Neural progenitor cell (in vitro differentiated cells): ENCODE measurements around the gene KLHL17. TPM values are rescaled to one million over a fixed set of nuclear protein-coding genes. Genes with fewer than 3 reads are reported as not detected.
A peak's percentile ranks its signal among the peaks of the same experiment; 100 is the strongest.

Experiments used
- DNase-seq: peaks from one replicate; pipeline ENCODE4 v3.0.0-alpha.2; 2016; ENCODE audit warnings: low spot score
- H2AFZ ChIP-seq: fragments of 200-600 bp; sonication (generic); replicated peaks from 2 replicates; pipeline ENCODE4 v1.6.1; 2016; ENCODE audit warnings: antibody characterized with exemption
- H3F3A ChIP-seq: fragments of 200-600 bp; sonication (generic); 2 replicates; pipeline ENCODE4 v1.6.1; 2016; ENCODE audit warnings: antibody characterized with exemption, low read depth
- H3K27ac ChIP-seq: fragments of 200-600 bp; sonication (generic); 2 replicates; pipeline ENCODE4 v1.5.1; 2016; ENCODE audit warnings: mild to moderate bottlenecking
- H3K27me3 ChIP-seq: fragments of 200-600 bp; sonication (generic); 2 replicates; pipeline ENCODE4 v1.6.1; 2016; ENCODE audit warnings: mild to moderate bottlenecking, moderate library complexity
- H3K36me3 ChIP-seq: fragments of 200-600 bp; sonication (generic); 2 replicates; pipeline ENCODE4 v1.5.1; 2016
- H3K4me1 ChIP-seq: fragments of 200-600 bp; sonication (generic); 2 replicates; pipeline ENCODE4 v1.6.1; 2016; ENCODE audit warnings: mixed run types
- H3K4me2 ChIP-seq: fragments of 200-600 bp; sonication (generic); 2 replicates; pipeline ENCODE4 v1.6.1; 2016
- H3K4me3 ChIP-seq: fragments of 200-600 bp; sonication (generic); 2 replicates; pipeline ENCODE4 v1.5.1; 2016
- H3K79me2 ChIP-seq: fragments of 200-600 bp; sonication (generic); 2 replicates; pipeline ENCODE4 v1.6.1; 2016; ENCODE audit warnings: low read depth
- H3K9ac ChIP-seq: fragments of 200-600 bp; sonication (generic); 2 replicates; pipeline ENCODE4 v1.6.1; 2016
- H3K9me3 ChIP-seq: fragments of 200-600 bp; sonication (generic); 2 replicates; pipeline ENCODE4 v1.5.1; 2016; ENCODE audit warnings: low read depth
- H4K20me1 ChIP-seq: fragments of 200-600 bp; sonication (generic); 2 replicates; pipeline ENCODE4 v1.6.1; 2016; ENCODE audit warnings: low read depth
- H3K27ac Mint-ChIP-seq: 3 replicates; pipeline ENCODE4 v1.8.0; 2021; ENCODE audit warnings: mixed read lengths
- H3K27me3 Mint-ChIP-seq: 2 replicates; pipeline ENCODE4 v1.8.0; 2022; ENCODE audit warnings: low read depth, mild to moderate bottlenecking, inconsistent platforms, moderate library complexity, mixed read lengths; ENCODE audit not compliant: insufficient read depth
- H3K36me3 Mint-ChIP-seq: 3 replicates; pipeline ENCODE4 v1.8.0; 2021; ENCODE audit warnings: mixed read lengths
- H3K4me1 Mint-ChIP-seq: 3 replicates; pipeline ENCODE4 v1.8.0; 2021; ENCODE audit warnings: mixed read lengths
- H3K4me3 Mint-ChIP-seq: 3 replicates; pipeline ENCODE4 v1.8.0; 2021; ENCODE audit warnings: mild to moderate bottlenecking, moderate library complexity, mixed read lengths
- H3K9me3 Mint-ChIP-seq: 3 replicates; pipeline ENCODE4 v1.8.0; 2020; ENCODE audit warnings: mixed read lengths
- CTCF ChIP-seq: fragments of 200-600 bp; sonication (generic); IDR thresholded peaks from 2 replicates; pipeline ENCODE4 v1.5.1; 2017; ENCODE audit warnings: antibody characterized with exemption, mild to moderate bottlenecking
- EZH2 ChIP-seq: fragments of 200-600 bp; sonication (generic); IDR thresholded peaks from 2 replicates; pipeline ENCODE4 v1.6.1; 2017; ENCODE audit warnings: antibody characterized with exemption, mild to moderate bottlenecking, moderate library complexity
- EZH2phosphoT487 ChIP-seq: fragments of 200-600 bp; sonication (generic); IDR thresholded peaks from 2 replicates; pipeline ENCODE4 v1.6.1; 2017; ENCODE audit warnings: antibody characterized with exemption
- total RNA-seq: library from RNA; depleted of rRNA; stranded (reverse); fragments of >200 nt; gene quantifications from 2 replicates; pipeline ENCODE4 v1.2.3, GENCODE V29; 2015; ENCODE audit warnings: low replicate concordance

KLHL17 gene
- total RNA-seq, 1 donor from 2014 or later = 10.7 TPM

DNA sequence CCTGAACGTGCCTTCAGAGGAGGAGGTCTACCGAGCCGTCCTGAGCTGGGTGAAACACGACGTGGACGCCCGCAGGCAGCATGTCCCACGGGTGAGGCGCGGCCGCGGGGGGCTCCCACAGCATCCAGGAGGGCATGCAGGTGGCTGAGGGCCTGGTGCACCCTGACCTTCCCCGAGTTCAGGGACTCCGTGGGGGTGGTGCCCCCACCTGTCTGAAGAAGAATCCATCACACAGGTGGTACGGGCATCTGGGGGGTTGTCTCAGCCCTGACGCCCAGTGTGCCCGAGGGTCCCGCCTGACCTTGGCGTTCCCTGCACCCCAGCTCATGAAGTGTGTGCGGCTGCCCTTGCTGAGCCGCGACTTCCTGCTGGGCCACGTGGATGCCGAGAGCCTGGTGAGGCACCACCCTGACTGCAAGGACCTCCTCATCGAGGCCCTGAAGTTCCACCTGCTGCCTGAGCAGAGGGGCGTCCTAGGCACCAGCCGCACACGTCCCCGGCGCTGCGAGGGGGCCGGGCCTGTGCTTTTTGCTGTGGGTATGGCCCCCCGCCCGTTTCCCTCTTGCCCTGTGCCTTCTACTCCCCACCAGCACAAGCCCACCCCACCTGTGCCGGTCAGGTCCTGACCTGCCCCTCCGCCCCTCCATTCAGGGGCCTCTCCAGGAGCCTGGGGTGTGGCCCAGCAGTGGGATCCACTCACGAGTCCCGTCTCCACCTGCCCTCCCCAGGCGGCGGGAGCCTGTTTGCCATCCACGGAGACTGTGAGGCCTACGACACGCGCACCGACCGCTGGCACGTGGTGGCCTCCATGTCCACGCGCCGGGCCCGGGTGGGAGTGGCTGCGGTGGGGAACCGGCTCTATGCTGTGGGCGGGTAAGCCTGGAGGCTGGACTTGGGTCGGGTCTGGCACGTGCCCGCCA lies 2.3 kb downstream of the KLHL17 start:
- H3K4me3 Mint-ChIP-seq = peak overlapping the region; percentile 80

DNA sequence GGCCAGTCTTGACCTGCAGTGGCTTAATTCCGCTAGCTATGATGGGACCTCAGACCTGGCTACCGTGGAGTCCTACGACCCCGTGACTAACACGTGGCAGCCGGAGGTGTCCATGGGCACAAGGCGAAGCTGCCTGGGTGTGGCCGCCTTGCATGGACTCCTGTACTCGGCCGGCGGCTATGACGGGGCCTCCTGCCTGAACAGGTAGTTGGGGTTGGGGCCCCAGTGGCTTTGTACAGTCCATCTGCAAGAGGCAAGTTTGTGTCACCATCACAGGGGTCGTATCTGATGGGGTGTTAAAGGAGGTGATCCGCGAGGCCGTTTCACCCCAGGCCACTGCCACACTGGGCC lies 2.9 kb downstream of the KLHL17 start:
- Mint-ChIP-seq H3K9me3 (no peaks in the 10 kb centered on the region), H3K27me3 (peaks cover 28% of the 10 kb centered on the region), H3K27ac (no peak overlapping the region), H3K36me3 (peaks cover 4% of the 10 kb centered on the region), H3K4me1 (peaks cover 3% of the 10 kb centered on the region), H3K4me3 (no peak overlapping the region)
- Histone ChIP-seq H2AFZ (no peak overlapping the region), H3K4me3 (no peak overlapping the region), H3K27me3 (peaks cover 66% of the 10 kb centered on the region), H4K20me1 (peaks cover 48% of the 10 kb centered on the region), H3K4me1 (peaks cover 7% of the 10 kb centered on the region), H3K27ac (no peak overlapping the region), H3K79me2 (peaks cover 8% of the 10 kb centered on the region), H3K9ac (no peak overlapping the region), H3K4me2 (no peak overlapping the region), H3F3A (peaks cover 4% of the 10 kb centered on the region), H3K9me3 (no peaks in the 10 kb centered on the region), H3K36me3 (no peaks in the 10 kb centered on the region)
- TF ChIP-seq CTCF (no peak), EZH2 (no peak), EZH2phosphoT487 (no peak)
- DNase-seq = no peak

More for the DNA sequence above, 2.3 kb downstream of the KLHL17 start:
- peaks cover 28% of the 10 kb centered on the region for H3K27me3 Mint-ChIP-seq
- Histone ChIP-seq H2AFZ (no peak overlapping the region), H3K4me2 (no peak overlapping the region), H3K4me1 (peaks cover 10% of the 10 kb centered on the region), H3K36me3 (no peaks in the 10 kb centered on the region), H3K9me3 (no peaks in the 10 kb centered on the region), H3K4me3 (no peak overlapping the region), H3F3A (peaks cover 4% of the 10 kb centered on the region), H3K79me2 (peaks cover 14% of the 10 kb centered on the region), H3K9ac (no peak overlapping the region), H3K27me3 (peaks cover 59% of the 10 kb centered on the region), H4K20me1 (peaks cover 45% of the 10 kb centered on the region), H3K27ac (no peak overlapping the region)
- TF ChIP-seq CTCF (no peak), EZH2 (no peak), EZH2phosphoT487 (no peak)
- H3K27ac Mint-ChIP-seq = no peak overlapping the region
- H3K4me1 Mint-ChIP-seq = peaks cover 5% of the 10 kb centered on the region
- H3K36me3 Mint-ChIP-seq = peaks cover 5% of the 10 kb centered on the region
- no peak for DNase-seq
- H3K9me3 Mint-ChIP-seq = no peaks in the 10 kb centered on the region

DNA sequence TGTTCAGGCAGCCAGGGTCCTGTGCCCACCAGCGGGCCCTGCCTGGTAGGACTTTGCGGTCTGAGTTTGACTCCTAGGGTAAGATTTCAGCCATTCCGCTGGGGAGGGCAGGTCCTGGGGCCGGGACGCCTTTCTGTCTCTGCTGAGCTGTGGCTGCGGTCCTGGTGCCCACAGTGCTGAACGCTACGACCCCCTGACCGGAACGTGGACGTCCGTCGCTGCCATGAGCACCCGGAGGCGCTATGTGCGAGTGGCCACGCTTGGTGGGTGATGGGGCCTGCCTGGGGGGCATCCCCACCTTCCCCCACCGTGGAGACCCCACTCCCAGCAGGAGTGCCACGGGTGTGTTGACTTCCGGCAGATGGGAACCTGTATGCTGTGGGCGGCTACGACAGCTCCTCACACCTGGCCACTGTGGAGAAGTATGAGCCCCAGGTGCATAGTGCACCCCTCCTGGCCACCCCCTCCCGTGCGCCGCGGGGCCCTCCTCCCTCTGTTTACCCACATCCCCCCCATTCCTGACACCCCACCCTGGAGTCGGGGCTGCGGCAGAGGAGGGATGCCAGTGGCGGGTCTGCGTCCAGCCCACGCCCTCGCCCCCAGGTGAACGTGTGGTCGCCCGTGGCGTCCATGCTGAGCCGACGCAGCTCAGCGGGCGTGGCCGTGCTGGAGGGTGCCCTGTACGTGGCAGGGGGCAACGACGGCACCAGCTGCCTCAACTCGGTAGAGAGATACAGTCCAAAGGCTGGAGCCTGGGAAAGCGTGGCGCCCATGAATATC lies 3.6 kb downstream of the KLHL17 start:
- H3K27me3 Mint-ChIP-seq = peaks cover 35% of the 10 kb centered on the region
- no peak for TF ChIP-seq EZH2phosphoT487
- TF ChIP-seq EZH2 = no peak
- no peak for TF ChIP-seq CTCF
- H3K4me1 Mint-ChIP-seq = no peaks in the 10 kb centered on the region
- peaks cover 72% of the 10 kb centered on the region for H3K27me3 ChIP-seq
- H3K27ac ChIP-seq = no peak overlapping the region
- peaks cover 1% of the 10 kb centered on the region for H3K79me2 ChIP-seq
- no peak for DNase-seq
- H3K9ac ChIP-seq = no peak overlapping the region
- H3K27ac Mint-ChIP-seq = no peak overlapping the region
- H3K9me3 ChIP-seq = no peaks in the 10 kb centered on the region
- H3K36me3 ChIP-seq = no peaks in the 10 kb centered on the region
- peaks cover 5% of the 10 kb centered on the region for H3F3A ChIP-seq
- no peak overlapping the region for H3K4me3 Mint-ChIP-seq
- H3K9me3 Mint-ChIP-seq = no peaks in the 10 kb centered on the region
- H3K4me2 ChIP-seq = no peak overlapping the region
- no peak overlapping the region for H2AFZ ChIP-seq
- peaks cover 45% of the 10 kb centered on the region for H4K20me1 ChIP-seq
- H3K4me3 ChIP-seq = no peak overlapping the region
- H3K4me1 ChIP-seq = peaks cover 5% of the 10 kb centered on the region
- H3K36me3 Mint-ChIP-seq = peaks cover 4% of the 10 kb centered on the region
